Coronary artery (tissue), 2 donors: ENCODE measurements around the gene MMP28.

Source experiments
- DNase-seq: peaks from one replicate; pipeline ENCODE4 v3.0.0-alpha.2; 2017; ENCODE audit warnings: low spot score
- H3K27ac ChIP-seq, 2 donors: fragments of 200-600 bp; sonication (generic); one replicate each; pipeline ENCODE4 v1.5.1; 2016 to 2019
- H3K4me3 ChIP-seq: fragments of 200-600 bp; sonication (generic); 2 replicates; pipeline ENCODE4 v1.5.1; 2016; ENCODE audit warnings: mild to moderate bottlenecking, moderate library complexity
- CTCF ChIP-seq: fragments of 200-600 bp; sonication (generic); IDR thresholded peaks from one replicate; pipeline ENCODE4 v1.5.1; 2019; ENCODE audit warnings: antibody characterized with exemption

The MMP28 gene

GRCh38 chr17:35738519-35739133, 56.8 kb downstream of the MMP28 start:
- DNase-seq, result peak; percentile 53
- no peak for TF ChIP-seq CTCF

GRCh38 chr17:35736236-35736635, 59.2 kb downstream of the MMP28 start:
- no peak overlapping the region for H3K4me3 ChIP-seq
- TF ChIP-seq CTCF, result no peak
- no peak for DNase-seq
- H3K27ac ChIP-seq, result no peak overlapping the region

More at GRCh38 chr17:35738519-35739133, 56.8 kb downstream of the MMP28 start:
- Histone ChIP-seq H3K4me3 (no peak overlapping the region), H3K27ac (no peak overlapping the region)

- Histone ChIP-seq H3K4me3 (no peak overlapping the region), H3K27ac (no peak overlapping the region)
- TF ChIP-seq CTCF, result no peak
- no peak for DNase-seq
These were observed 60.2 kb downstream of the MMP28 start for GRCh38 chr17:35735036-35735805.

- no peak for DNase-seq
- Histone ChIP-seq H3K4me3 (no peak overlapping the region), H3K27ac (no peak overlapping the region)
- no peak for TF ChIP-seq CTCF
These were observed 61.0 kb downstream of the MMP28 start for GRCh38 chr17:35734396-35734795.

- Histone ChIP-seq H3K4me3 (no peak overlapping the region), H3K27ac (no peak overlapping the region)
- TF ChIP-seq CTCF, result no peak
- DNase-seq, result no peak
These were observed 62.1 kb downstream of the MMP28 start for GRCh38 chr17:35733366-35733765.

GRCh38 chr17:35732806-35733136, 62.7 kb downstream of the MMP28 start:
- no peak for TF ChIP-seq CTCF
- Histone ChIP-seq H3K27ac (no peak overlapping the region), H3K4me3 (no peak overlapping the region)
- DNase-seq, result no peak
